H9 (cell line): Measurements from ENCODE around the gene MISP3. TPM values are rescaled to one million over a fixed set of nuclear protein-coding genes. Genes with fewer than 3 reads are reported as not detected.

ENCODE experiments used
- DNase-seq: peaks from one replicate; pipeline ENCODE4 v3.0.0-alpha.2; 2017
- H2AFZ ChIP-seq: one replicate; pipeline ENCODE4 v1.6.1; 2013; ENCODE audit warnings: mild to moderate bottlenecking, low read length, control low read depth, moderate library complexity
- H2AK5ac ChIP-seq: 2 replicates; pipeline ENCODE4 v1.6.1; 2013; ENCODE audit warnings: low read length, control low read depth, mixed read lengths; ENCODE audit not compliant: insufficient read length
- H2BK120ac ChIP-seq: one replicate; pipeline ENCODE4 v1.6.1; 2013; ENCODE audit warnings: low read depth, mild to moderate bottlenecking, low read length, control low read depth, inconsistent platforms; ENCODE audit not compliant: poor library complexity, severe bottlenecking
- H2BK12ac ChIP-seq: 2 replicates; pipeline ENCODE4 v1.6.1; 2013; ENCODE audit warnings: low read length, control low read depth, mixed read lengths, low read depth; ENCODE audit not compliant: insufficient read length
- H2BK15ac ChIP-seq: 2 replicates; pipeline ENCODE4 v1.6.1; 2013; ENCODE audit warnings: low read depth, low read length, control low read depth
- H2BK20ac ChIP-seq: one replicate; pipeline ENCODE4 v1.6.1; 2013; ENCODE audit warnings: low read depth, mild to moderate bottlenecking, low read length, control low read depth, inconsistent platforms; ENCODE audit not compliant: poor library complexity, severe bottlenecking
- H2BK5ac ChIP-seq: 2 replicates; pipeline ENCODE4 v1.6.1; 2013; ENCODE audit warnings: low read length, control low read depth, mixed read lengths; ENCODE audit not compliant: insufficient read length
- H3K14ac ChIP-seq: 2 replicates; pipeline ENCODE4 v1.6.1; 2013; ENCODE audit warnings: low read length, control low read depth; ENCODE audit not compliant: insufficient read depth
- H3K18ac ChIP-seq: 2 replicates; pipeline ENCODE4 v1.6.1; 2013; ENCODE audit warnings: low read depth, mild to moderate bottlenecking, mixed read lengths, low read length, control low read depth; ENCODE audit not compliant: insufficient read length
- H3K23ac ChIP-seq: 2 replicates; pipeline ENCODE4 v1.6.1; 2013; ENCODE audit warnings: low read length, control low read depth, mixed read lengths, low read depth; ENCODE audit not compliant: insufficient read length
- H3K23me2 ChIP-seq: 2 replicates; pipeline ENCODE4 v1.6.1; 2013; ENCODE audit warnings: low read depth, mild to moderate bottlenecking, mixed read lengths, low read length, control low read depth; ENCODE audit not compliant: insufficient read length, poor library complexity, severe bottlenecking
- H3K27ac ChIP-seq: 2 replicates; pipeline ENCODE4 v1.5.1; 2013; ENCODE audit warnings: low read length, control low read depth, mixed read lengths, low read depth; ENCODE audit not compliant: insufficient read length
- H3K27me3 ChIP-seq: 2 replicates; pipeline ENCODE4 v1.6.1; 2013; ENCODE audit warnings: low read length, control low read depth, inconsistent platforms; ENCODE audit not compliant: insufficient read depth
- H3K4ac ChIP-seq: 2 replicates; pipeline ENCODE4 v1.6.1; 2013; ENCODE audit warnings: low read depth, mild to moderate bottlenecking, control low read depth, inconsistent platforms, low read length, moderate library complexity
- H3K4me1 ChIP-seq: 2 replicates; pipeline ENCODE4 v1.6.1; 2013; ENCODE audit warnings: low read length, control low read depth, inconsistent platforms; ENCODE audit not compliant: insufficient read depth
- H3K4me2 ChIP-seq: 2 replicates; pipeline ENCODE4 v1.6.1; 2013; ENCODE audit warnings: low read length, control low read depth, mixed read lengths; ENCODE audit not compliant: insufficient read length, insufficient read depth
- H3K56ac ChIP-seq: 2 replicates; pipeline ENCODE4 v1.6.1; 2013; ENCODE audit warnings: low read depth, mild to moderate bottlenecking, mixed read lengths, low read length, control low read depth; ENCODE audit not compliant: insufficient read length
- H3K79me1 ChIP-seq: 2 replicates; pipeline ENCODE4 v1.6.1; 2013; ENCODE audit warnings: low read depth, mild to moderate bottlenecking, moderate library complexity, low read length, control low read depth, inconsistent platforms; ENCODE audit not compliant: insufficient read depth, poor library complexity, severe bottlenecking
- H3K79me2 ChIP-seq: 2 replicates; pipeline ENCODE4 v1.6.1; 2013; ENCODE audit warnings: low read length, control low read depth, inconsistent platforms; ENCODE audit not compliant: insufficient read depth
- H3K9ac ChIP-seq: 2 replicates; pipeline ENCODE4 v1.6.1; 2013; ENCODE audit warnings: low read length, control low read depth, mixed read lengths; ENCODE audit not compliant: insufficient read length; ENCODE audit errors: extremely low read depth
- H3K9me3 ChIP-seq: one replicate; pipeline ENCODE4 v1.6.1; 2013; ENCODE audit warnings: low read depth, low read length, inconsistent platforms; ENCODE audit not compliant: control insufficient read depth
- H3T11ph ChIP-seq: one replicate; pipeline ENCODE4 v1.6.1; 2013; ENCODE audit warnings: mild to moderate bottlenecking, low read length, control low read depth, inconsistent platforms
- H4K20me1 ChIP-seq: one replicate; pipeline ENCODE4 v1.6.1; 2013; ENCODE audit not compliant: control insufficient read depth, insufficient read length, insufficient read depth
- H4K5ac ChIP-seq: 2 replicates; pipeline ENCODE4 v1.6.1; 2013; ENCODE audit warnings: low read depth, mild to moderate bottlenecking, mixed read lengths, low read length, control low read depth; ENCODE audit not compliant: insufficient read length
- H4K8ac ChIP-seq: replicated peaks from 2 replicates; pipeline ENCODE4 v1.6.1; 2013; ENCODE audit warnings: low read length, control low read depth, mixed read lengths, low read depth; ENCODE audit not compliant: insufficient read length
- H4K91ac ChIP-seq: 2 replicates; pipeline ENCODE4 v1.6.1; 2013; ENCODE audit warnings: low read depth, mild to moderate bottlenecking, moderate library complexity, mixed read lengths, low read length, control low read depth; ENCODE audit not compliant: insufficient read length
- H3K27ac Mint-ChIP-seq, 3 experiments: 2 replicates in 2 of 3; 3 replicates in 1 of 3; pipeline ENCODE4 v1.8.0; 2020 to 2021; ENCODE audit warnings: mixed read lengths in 3 of 3, mild to moderate bottlenecking in 1 of 3, moderate library complexity in 1 of 3
- H3K27me3 Mint-ChIP-seq: 2 replicates; pipeline ENCODE4 v1.8.0; 2021; ENCODE audit warnings: low read depth, mild to moderate bottlenecking, moderate library complexity, mixed read lengths
- H3K36me3 Mint-ChIP-seq, 3 experiments: 2 replicates in 2 of 3; 3 replicates in 1 of 3; pipeline ENCODE4 v1.8.0; 2020 to 2021; ENCODE audit warnings: low read depth in 3 of 3, mixed read lengths in 3 of 3; ENCODE audit not compliant: insufficient read depth in 1 of 3
- H3K4me1 Mint-ChIP-seq, 2 experiments: 2 replicates each; pipeline ENCODE4 v1.8.0; 2020; ENCODE audit warnings: mixed read lengths in 2 of 2
- H3K4me3 Mint-ChIP-seq, 2 experiments: 2 replicates in 1 of 2; 3 replicates in 1 of 2; pipeline ENCODE4 v1.8.0; 2020 to 2021; ENCODE audit warnings: mild to moderate bottlenecking in 2 of 2, mixed read lengths in 2 of 2, moderate library complexity in 1 of 2
- H3K9me3 Mint-ChIP-seq, 2 experiments: 2 replicates in 1 of 2; 3 replicates in 1 of 2; pipeline ENCODE4 v1.8.0; 2020; ENCODE audit warnings: mild to moderate bottlenecking in 2 of 2, mixed read lengths in 2 of 2, moderate library complexity in 1 of 2
- CTCF ChIP-seq: fragments of 200-600 bp; sonication (generic); conservative IDR thresholded peaks from 3 replicates; pipeline ENCODE4 v1.8.0; 2021; ENCODE audit warnings: antibody characterized with exemption, mild to moderate bottlenecking
- WGBS: extraction: QIAGEN DNeasy Blood & Tissue Kit; methylation state at CpG from one replicate; pipeline ENCODE4 v1.1.7; 2013; ENCODE audit warnings: missing lambda C conversion rate, low lambda C conversion rate, mixed read lengths; ENCODE audit not compliant: insufficient read length; ENCODE audit errors: extremely low coverage; 5-methylcytosine and 5-hydroxymethylcytosine counted together
- total RNA-seq: library from RNA; stranded (reverse); gene quantifications from 2 replicates; pipeline ENCODE4 v1.2.1, GENCODE V29; 2021

MISP3 gene
- total RNA-seq, 1 experiment from 2014 or later, result 0.26 TPM

GRCh38 chr19:14102756-14103155, 30.2 kb downstream of the MISP3 start:
- Mint-ChIP-seq H3K4me1 (no peaks in the 10 kb centered on the region), H3K27ac (no peak overlapping the region), H3K9me3 (no peaks in the 10 kb centered on the region), H3K4me3 (no peak overlapping the region), H3K36me3 (peaks cover 2 to 28% (median 8%) of the 10 kb centered on the region in 3 experiments; a peak in 4 of 7 replicates), H3K27me3 (no peaks in the 10 kb centered on the region)
- Histone ChIP-seq H2BK20ac (no peak overlapping the region), H3K4me2 (no peak overlapping the region), H3K27me3 (no peaks in the 10 kb centered on the region), H2AFZ (no peak overlapping the region), H3K27ac (no peak overlapping the region), H3K18ac (no peak overlapping the region), H3K23ac (no peak overlapping the region), H3T11ph (no peak overlapping the region), H3K79me1 (no peaks in the 10 kb centered on the region), H4K20me1 (no peaks in the 10 kb centered on the region), H3K4ac (no peak overlapping the region), H2BK5ac (no peak overlapping the region), H2BK15ac (no peak overlapping the region), H4K5ac (no peak overlapping the region), H2BK12ac (no peak overlapping the region), H2AK5ac (no peak overlapping the region), H3K9ac (no peak overlapping the region), H3K4me1 (no peaks in the 10 kb centered on the region), H3K79me2 (no peaks in the 10 kb centered on the region), H4K91ac (no peak overlapping the region), H3K23me2 (no peaks in the 10 kb centered on the region), H3K14ac (no peak overlapping the region), H3K9me3 (no peaks in the 10 kb centered on the region), H3K56ac (no peak overlapping the region), H4K8ac (no peak overlapping the region), H2BK120ac (no peak overlapping the region)
- WGBS, result no CpG with 5 or more reads among the region's 10 CpGs
- no peak for DNase-seq
- no peak for TF ChIP-seq CTCF
